CD14-positive monocyte (primary cell): ENCODE results near the gene PPT2. TPM values are rescaled to one million over a fixed set of nuclear protein-coding genes. Genes with fewer than 3 reads are reported as not detected.

ENCODE experiments used
- DNase-seq, 3 donors: peaks; one replicate each; pipeline ENCODE4 v3.0.0-alpha.2; 2011 to 2022
- H2AFZ ChIP-seq: 2 replicates; pipeline ENCODE4 v1.6.0; 2012; ENCODE audit warnings: mild to moderate bottlenecking, low read depth, low read length, inconsistent platforms; ENCODE audit not compliant: insufficient read depth, poor library complexity, severe bottlenecking
- H3K27ac ChIP-seq, 2 donors: 1 replicate in 1 of 2; 2 replicates in 1 of 2; pipeline ENCODE4 v1.5.1; 2012 to 2013; ENCODE audit warnings: low read length in 2 of 2, control low read depth in 1 of 2, inconsistent platforms in 1 of 2, low read depth in 1 of 2, mild to moderate bottlenecking in 1 of 2
- H3K27me3 ChIP-seq, 2 donors: one replicate each; pipeline versions ENCODE4 v1.6.0 to v1.6.1; 2011 to 2013; ENCODE audit warnings: low read length in 2 of 2; ENCODE audit not compliant: control insufficient read depth in 2 of 2, insufficient read depth in 2 of 2
- H3K36me3 ChIP-seq, 2 donors: replicated peaks in 1 of 2; 1 replicate in 1 of 2; 2 replicates in 1 of 2; pipeline versions ENCODE4 v1.5.1 to v1.6.1; 2012 to 2013; ENCODE audit warnings: low read length in 2 of 2, control low read depth in 1 of 2, inconsistent platforms in 1 of 2, mild to moderate bottlenecking in 1 of 2; ENCODE audit not compliant: insufficient read depth in 2 of 2, control insufficient read depth in 1 of 2
- H3K4me1 ChIP-seq, 2 donors: 1 replicate in 1 of 2; 2 replicates in 1 of 2; pipeline versions ENCODE4 v1.5.1 to v1.6.1; 2012 to 2013; ENCODE audit warnings: low read length in 2 of 2, control low read depth in 1 of 2, inconsistent platforms in 1 of 2, mild to moderate bottlenecking in 1 of 2, moderate library complexity in 1 of 2; ENCODE audit not compliant: insufficient read depth in 2 of 2, control insufficient read depth in 1 of 2
- H3K4me2 ChIP-seq: replicated peaks from 2 replicates; pipeline ENCODE3; 2012; ENCODE audit warnings: low read length, moderate library complexity, mild to moderate bottlenecking; ENCODE audit not compliant: poor library complexity, severe bottlenecking; ENCODE audit errors: extremely low read depth
- H3K4me3 ChIP-seq, 3 experiments: fragments of 200-600 bp in 1 of 3; sonication (generic) in 1 of 3; replicated peaks in 1 of 3; 1 replicate in 2 of 3; 2 replicates in 1 of 3; pipeline ENCODE4 v1.5.1; 2011 to 2013; ENCODE audit warnings: low read length in 3 of 3, mild to moderate bottlenecking in 3 of 3, control low read depth in 2 of 3, low read depth in 2 of 3, inconsistent platforms in 1 of 3, moderate library complexity in 1 of 3
- H3K79me2 ChIP-seq: 2 replicates; pipeline ENCODE4 v1.6.0; 2012; ENCODE audit warnings: mild to moderate bottlenecking, control low read depth, inconsistent platforms, low read length, moderate library complexity; ENCODE audit not compliant: insufficient read depth
- H3K9ac ChIP-seq: 2 replicates; pipeline ENCODE4 v1.6.0; 2017; ENCODE audit warnings: low read length, mild to moderate bottlenecking; ENCODE audit not compliant: insufficient read depth, poor library complexity, severe bottlenecking
- H3K9me3 ChIP-seq, 2 donors: replicated peaks in 1 of 2; 1 replicate in 1 of 2; 2 replicates in 1 of 2; pipeline versions ENCODE4 v1.5.1 to v1.6.1; 2012 to 2013; ENCODE audit warnings: low read length in 2 of 2, control low read depth in 1 of 2; ENCODE audit not compliant: control insufficient read depth in 1 of 2, insufficient read depth in 1 of 2
- H4K20me1 ChIP-seq: 2 replicates; pipeline ENCODE4 v1.6.0; 2012; ENCODE audit warnings: mild to moderate bottlenecking, low read length, control low read depth, moderate library complexity; ENCODE audit not compliant: insufficient read depth
- H3K27ac Mint-ChIP-seq, 7 donors: one replicate each; pipeline ENCODE4 v1.8.0; 2020; ENCODE audit warnings: mild to moderate bottlenecking in 7 of 7, mixed read lengths in 7 of 7, moderate library complexity in 6 of 7, inconsistent platforms in 2 of 7
- H3K27me3 Mint-ChIP-seq, 3 donors: one replicate each; pipeline ENCODE4 v1.8.0; 2021 to 2022; ENCODE audit warnings: low read depth in 3 of 3, mild to moderate bottlenecking in 3 of 3, mixed read lengths in 3 of 3, moderate library complexity in 3 of 3, inconsistent platforms in 1 of 3
- H3K36me3 Mint-ChIP-seq, 2 donors: one replicate each; pipeline ENCODE4 v1.8.0; 2020; ENCODE audit warnings: mixed read lengths in 2 of 2, inconsistent platforms in 1 of 2, mild to moderate bottlenecking in 1 of 2
- H3K4me1 Mint-ChIP-seq: one replicate; pipeline ENCODE4 v1.8.0; 2020; ENCODE audit warnings: mild to moderate bottlenecking, mixed read lengths
- H3K4me3 Mint-ChIP-seq, 2 donors: one replicate each; pipeline ENCODE4 v1.8.0; 2020; ENCODE audit warnings: mild to moderate bottlenecking in 2 of 2, mixed read lengths in 2 of 2, moderate library complexity in 1 of 2
- H3K9me3 Mint-ChIP-seq, 7 donors: one replicate each; pipeline ENCODE4 v1.8.0; 2020 to 2022; ENCODE audit warnings: mixed read lengths in 7 of 7, mild to moderate bottlenecking in 6 of 7, moderate library complexity in 6 of 7, inconsistent platforms in 2 of 7
- WGBS: methylation state at CpG from one replicate; pipeline ENCODE4 v1.1.5; 2013; ENCODE audit warnings: missing lambda C conversion rate; ENCODE audit not compliant: insufficient coverage; 5-methylcytosine and 5-hydroxymethylcytosine counted together
- intact Hi-C, 2 donors: fragments of 100-400 bp; cut with micrococcal nuclease; formaldehyde crosslinking; loops; one replicate each; pipeline versions ENCODE4 v1.15.0 to v1.15.1; 2023
- polyA plus RNA-seq, 3 donors: library from polyadenylated mRNA; depleted of rRNA in 1 of 3; unstranded in 2 of 3; stranded (reverse) in 1 of 3; fragments of 300-500 nt in 2 of 3; fragments of >200 nt in 1 of 3; fragmentation: Illumina TruSeq in 2 of 3; gene quantifications; 1 replicate in 2 of 3; 2 replicates in 1 of 3; pipeline ENCODE4 v1.2.3, GENCODE V29; 2012 to 2021
- TF ChIP-seq, protein P1 (sequence below): fragments of 200-600 bp; IDR thresholded peaks from one replicate; pipeline ENCODE4 v1.8.0; 2022; ENCODE audit warnings: antibody characterized with exemption, mild to moderate bottlenecking

The PPT2 gene
- polyA plus RNA-seq, 3 donors, result 1.4 to 4.0 (median 1.8) TPM

DNA sequence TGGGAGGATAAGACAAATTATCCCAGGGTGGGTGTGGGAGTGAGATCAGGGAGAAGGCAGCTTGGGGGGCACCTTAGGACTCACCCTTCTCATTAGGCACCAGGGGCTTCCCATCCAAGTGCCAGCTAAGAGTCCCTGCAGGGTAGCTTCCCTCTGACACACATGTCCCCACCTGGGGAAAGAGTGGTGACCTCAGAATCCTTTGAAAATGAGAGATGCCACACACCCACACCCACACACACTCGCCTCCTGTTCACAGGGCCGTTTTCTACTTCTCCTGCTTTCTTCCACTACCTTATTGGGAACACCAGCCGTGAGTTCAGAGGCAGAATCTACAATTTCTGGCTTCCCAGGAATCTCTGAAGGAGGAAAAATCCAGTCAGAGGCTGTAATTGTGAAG, 29.1 kb downstream of the PPT2 start:
- H3K36me3 ChIP-seq, result peaks cover 55 to 71% of the 10 kb centered on the region in 2 donors
- no peak overlapping the region for H3K9ac ChIP-seq
- H4K20me1 ChIP-seq, result peaks cover 7% of the 10 kb centered on the region
- no peak overlapping the region for H3K4me2 ChIP-seq
- peak overlapping the region; percentile 11 to 62 for H3K27ac ChIP-seq
- Mint-ChIP-seq H3K9me3 (no peaks in the 10 kb centered on the region), H3K27ac (peak overlapping the region in 3 of 7 donors; percentile 77 to 84 (median 78)), H3K4me3 (no peak overlapping the region), H3K4me1 (peaks cover 72% of the 10 kb centered on the region), H3K36me3 (peaks cover 58 to 71% of the 10 kb centered on the region in 2 donors), H3K27me3 (peaks cover 0 to 3% (median 2%) of the 10 kb centered on the region in 3 donors)
- no peak overlapping the region for H2AFZ ChIP-seq
- TF ChIP-seq, protein P1, sequence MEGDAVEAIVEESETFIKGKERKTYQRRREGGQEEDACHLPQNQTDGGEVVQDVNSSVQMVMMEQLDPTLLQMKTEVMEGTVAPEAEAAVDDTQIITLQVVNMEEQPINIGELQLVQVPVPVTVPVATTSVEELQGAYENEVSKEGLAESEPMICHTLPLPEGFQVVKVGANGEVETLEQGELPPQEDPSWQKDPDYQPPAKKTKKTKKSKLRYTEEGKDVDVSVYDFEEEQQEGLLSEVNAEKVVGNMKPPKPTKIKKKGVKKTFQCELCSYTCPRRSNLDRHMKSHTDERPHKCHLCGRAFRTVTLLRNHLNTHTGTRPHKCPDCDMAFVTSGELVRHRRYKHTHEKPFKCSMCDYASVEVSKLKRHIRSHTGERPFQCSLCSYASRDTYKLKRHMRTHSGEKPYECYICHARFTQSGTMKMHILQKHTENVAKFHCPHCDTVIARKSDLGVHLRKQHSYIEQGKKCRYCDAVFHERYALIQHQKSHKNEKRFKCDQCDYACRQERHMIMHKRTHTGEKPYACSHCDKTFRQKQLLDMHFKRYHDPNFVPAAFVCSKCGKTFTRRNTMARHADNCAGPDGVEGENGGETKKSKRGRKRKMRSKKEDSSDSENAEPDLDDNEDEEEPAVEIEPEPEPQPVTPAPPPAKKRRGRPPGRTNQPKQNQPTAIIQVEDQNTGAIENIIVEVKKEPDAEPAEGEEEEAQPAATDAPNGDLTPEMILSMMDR, result no peak
- H3K4me3 ChIP-seq, result no peak overlapping the region
- no peaks in the 10 kb centered on the region for H3K9me3 ChIP-seq
- peaks cover 64% of the 10 kb centered on the region for H3K79me2 ChIP-seq
- peaks cover 54 to 61% of the 10 kb centered on the region in 2 donors for H3K4me1 ChIP-seq
- H3K27me3 ChIP-seq, result no peaks in the 10 kb centered on the region
- no peak for DNase-seq
- intact Hi-C loops, result no loop called here
- WGBS, result no CpG with 5 or more reads among the region's 3 CpGs

DNA sequence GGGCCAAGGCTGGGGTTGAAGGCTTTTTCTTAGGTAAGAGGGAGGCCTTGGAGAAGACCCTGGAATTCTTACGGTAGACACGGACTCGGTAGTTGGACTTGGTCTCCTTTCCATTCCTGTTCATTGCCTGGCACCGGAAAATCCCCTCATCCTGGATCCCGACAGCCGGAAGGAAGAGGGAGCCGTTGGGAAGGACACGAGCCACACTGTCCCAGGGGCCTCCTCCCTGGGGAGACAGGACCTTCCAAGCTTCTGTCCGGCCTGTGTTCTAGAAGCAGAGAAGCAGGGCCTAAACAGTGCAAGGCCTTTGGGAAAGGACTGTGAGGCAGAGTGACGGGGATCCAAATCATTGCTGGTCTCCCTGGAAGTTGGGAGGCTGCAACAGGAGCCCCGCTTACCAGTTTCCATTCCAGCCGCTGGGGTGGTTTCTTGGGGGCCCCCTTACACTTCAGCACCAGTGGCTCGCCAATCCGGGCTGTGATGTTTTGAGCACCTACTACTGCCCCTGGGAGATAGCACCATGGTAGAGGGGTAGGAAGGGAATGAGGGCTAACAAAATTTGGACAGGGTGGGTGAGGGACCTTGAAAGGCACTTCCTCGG, 29.6 kb downstream of the PPT2 start:
- Histone ChIP-seq H3K4me1 (peaks cover 59 to 65% of the 10 kb centered on the region in 2 donors), H3K27me3 (no peaks in the 10 kb centered on the region), H3K79me2 (peaks cover 66% of the 10 kb centered on the region), H3K4me3 (no peak overlapping the region), H3K4me2 (no peak overlapping the region), H3K36me3 (peaks cover 57 to 76% of the 10 kb centered on the region in 2 donors), H3K27ac (peak overlapping the region; percentile 11 to 62), H2AFZ (no peak overlapping the region), H4K20me1 (peaks cover 7% of the 10 kb centered on the region), H3K9me3 (no peaks in the 10 kb centered on the region), H3K9ac (no peak overlapping the region)
- intact Hi-C loops, result no loop called here
- Mint-ChIP-seq H3K4me3 (no peak overlapping the region), H3K27ac (peak overlapping the region in 6 of 7 donors; percentile 20 to 78 (median 62)), H3K27me3 (peaks cover 0 to 3% (median 2%) of the 10 kb centered on the region in 3 donors), H3K36me3 (peaks cover 62 to 77% of the 10 kb centered on the region in 2 donors), H3K4me1 (peaks cover 76% of the 10 kb centered on the region), H3K9me3 (no peaks in the 10 kb centered on the region)
- WGBS, result 96% methylated on average over 14 of the region's 15 CpGs
- TF ChIP-seq, protein P1, result no peak
- no peak for DNase-seq
